Fibroblast of the aortic adventitia (primary cell): ENCODE measurements around the gene CAPN6. TPM values are rescaled to one million over a fixed set of nuclear protein-coding genes. Genes with fewer than 3 reads are reported as not detected.
A peak's percentile ranks its signal among the peaks of the same experiment; 100 is the strongest.

ENCODE experiments used
- DNase-seq: peaks from one replicate; pipeline ENCODE4 v3.0.0-alpha.2; 2010; ENCODE audit warnings: low read depth
- H3K4me3 ChIP-seq: 2 replicates; pipeline ENCODE4 v1.5.1; 2011; ENCODE audit warnings: low read depth, mild to moderate bottlenecking, control low read depth, low read length, moderate library complexity
- total RNA-seq: library from RNA; depleted of rRNA; stranded (reverse); fragments of >200 nt; gene quantifications from 2 replicates; pipeline ENCODE4 v1.2.3, GENCODE V29; 2012; ENCODE audit warnings: low replicate concordance
- TF ChIP-seq, protein P1 (sequence below): IDR thresholded peaks from 2 replicates; pipeline ENCODE4 v1.5.1; 2011; ENCODE audit warnings: mild to moderate bottlenecking, low read length, control low read depth, inconsistent platforms; ENCODE audit not compliant: insufficient read depth

CAPN6 gene, protein sequence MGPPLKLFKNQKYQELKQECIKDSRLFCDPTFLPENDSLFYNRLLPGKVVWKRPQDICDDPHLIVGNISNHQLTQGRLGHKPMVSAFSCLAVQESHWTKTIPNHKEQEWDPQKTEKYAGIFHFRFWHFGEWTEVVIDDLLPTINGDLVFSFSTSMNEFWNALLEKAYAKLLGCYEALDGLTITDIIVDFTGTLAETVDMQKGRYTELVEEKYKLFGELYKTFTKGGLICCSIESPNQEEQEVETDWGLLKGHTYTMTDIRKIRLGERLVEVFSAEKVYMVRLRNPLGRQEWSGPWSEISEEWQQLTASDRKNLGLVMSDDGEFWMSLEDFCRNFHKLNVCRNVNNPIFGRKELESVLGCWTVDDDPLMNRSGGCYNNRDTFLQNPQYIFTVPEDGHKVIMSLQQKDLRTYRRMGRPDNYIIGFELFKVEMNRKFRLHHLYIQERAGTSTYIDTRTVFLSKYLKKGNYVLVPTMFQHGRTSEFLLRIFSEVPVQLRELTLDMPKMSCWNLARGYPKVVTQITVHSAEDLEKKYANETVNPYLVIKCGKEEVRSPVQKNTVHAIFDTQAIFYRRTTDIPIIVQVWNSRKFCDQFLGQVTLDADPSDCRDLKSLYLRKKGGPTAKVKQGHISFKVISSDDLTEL
- total RNA-seq: not detected in 2 replicates

DNA sequence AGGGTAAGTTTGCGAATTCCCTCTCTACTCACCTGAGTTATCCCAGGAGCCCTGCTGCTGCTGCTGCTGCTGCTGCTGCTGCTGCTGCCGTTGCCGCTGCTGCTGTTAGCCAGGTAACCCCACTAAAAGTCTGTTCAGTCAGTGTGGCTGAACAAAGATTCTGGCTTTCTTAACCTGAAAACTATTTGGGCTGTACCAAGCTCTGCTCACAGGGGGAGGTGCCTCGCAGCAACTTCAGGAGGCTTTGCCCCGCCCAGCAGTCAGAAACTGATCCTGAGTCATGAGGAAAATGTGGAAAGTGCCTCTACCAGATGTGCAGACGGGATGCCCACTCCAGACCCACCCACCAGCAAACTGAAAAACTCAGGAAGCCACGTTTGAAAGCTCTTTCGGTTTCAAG lies at the start of gene CAPN6:
CAPN6 (minus strand) TSS at position 145 of the 400 bp plus-strand sequence. CDS start 6,547 bp downstream, outside the sequence.
- TF ChIP-seq, protein P1, sequence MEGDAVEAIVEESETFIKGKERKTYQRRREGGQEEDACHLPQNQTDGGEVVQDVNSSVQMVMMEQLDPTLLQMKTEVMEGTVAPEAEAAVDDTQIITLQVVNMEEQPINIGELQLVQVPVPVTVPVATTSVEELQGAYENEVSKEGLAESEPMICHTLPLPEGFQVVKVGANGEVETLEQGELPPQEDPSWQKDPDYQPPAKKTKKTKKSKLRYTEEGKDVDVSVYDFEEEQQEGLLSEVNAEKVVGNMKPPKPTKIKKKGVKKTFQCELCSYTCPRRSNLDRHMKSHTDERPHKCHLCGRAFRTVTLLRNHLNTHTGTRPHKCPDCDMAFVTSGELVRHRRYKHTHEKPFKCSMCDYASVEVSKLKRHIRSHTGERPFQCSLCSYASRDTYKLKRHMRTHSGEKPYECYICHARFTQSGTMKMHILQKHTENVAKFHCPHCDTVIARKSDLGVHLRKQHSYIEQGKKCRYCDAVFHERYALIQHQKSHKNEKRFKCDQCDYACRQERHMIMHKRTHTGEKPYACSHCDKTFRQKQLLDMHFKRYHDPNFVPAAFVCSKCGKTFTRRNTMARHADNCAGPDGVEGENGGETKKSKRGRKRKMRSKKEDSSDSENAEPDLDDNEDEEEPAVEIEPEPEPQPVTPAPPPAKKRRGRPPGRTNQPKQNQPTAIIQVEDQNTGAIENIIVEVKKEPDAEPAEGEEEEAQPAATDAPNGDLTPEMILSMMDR: no peak
- DNase-seq: peak; percentile 4
- no peak within 1 kb of the TSS for H3K4me3 ChIP-seq

DNA sequence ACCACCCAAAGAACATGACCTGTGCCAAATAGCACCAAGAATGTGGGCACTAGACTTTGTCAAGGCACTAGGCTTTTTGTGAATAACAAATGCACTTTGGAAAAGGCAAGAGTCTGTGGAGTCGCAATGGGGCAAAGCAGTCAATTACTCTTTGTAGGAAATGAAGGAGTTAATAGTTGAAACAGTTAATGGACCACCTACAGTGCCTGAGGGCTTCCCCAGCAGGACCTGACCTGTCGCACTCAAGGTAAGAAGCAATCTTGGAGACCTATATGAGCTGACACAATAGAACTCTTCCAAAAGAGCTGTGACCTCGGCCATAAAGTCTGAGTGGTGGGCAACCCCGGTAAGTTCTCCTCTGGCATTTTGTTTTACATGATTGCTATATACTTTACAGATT lies 49.2 kb upstream of the CAPN6 start:
- no peak overlapping the region for H3K4me3 ChIP-seq
- no peak for DNase-seq
- TF ChIP-seq, protein P1: no peak

DNA sequence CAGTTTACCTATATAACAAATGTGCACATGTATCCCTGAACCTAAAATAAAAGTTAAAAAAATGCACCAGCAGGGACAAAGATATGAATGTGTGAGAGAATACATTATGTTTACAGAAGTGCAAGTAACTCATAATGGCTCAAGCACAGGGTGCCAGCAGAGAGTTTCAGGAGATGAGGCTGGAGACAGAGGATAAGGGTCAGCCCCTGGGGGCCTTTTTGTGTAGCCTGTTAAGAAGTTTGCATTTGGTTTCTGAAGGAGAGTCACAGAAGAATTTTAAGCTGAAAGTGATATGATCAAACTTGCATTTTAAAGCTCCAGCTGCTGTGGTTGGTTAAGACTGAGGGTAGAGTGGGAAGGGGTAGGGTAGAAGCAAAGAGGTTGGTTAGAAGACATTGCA lies 48.6 kb upstream of the CAPN6 start:
- DNase-seq: no peak
- H3K4me3 ChIP-seq: no peak overlapping the region
- TF ChIP-seq, protein P1: no peak

DNA sequence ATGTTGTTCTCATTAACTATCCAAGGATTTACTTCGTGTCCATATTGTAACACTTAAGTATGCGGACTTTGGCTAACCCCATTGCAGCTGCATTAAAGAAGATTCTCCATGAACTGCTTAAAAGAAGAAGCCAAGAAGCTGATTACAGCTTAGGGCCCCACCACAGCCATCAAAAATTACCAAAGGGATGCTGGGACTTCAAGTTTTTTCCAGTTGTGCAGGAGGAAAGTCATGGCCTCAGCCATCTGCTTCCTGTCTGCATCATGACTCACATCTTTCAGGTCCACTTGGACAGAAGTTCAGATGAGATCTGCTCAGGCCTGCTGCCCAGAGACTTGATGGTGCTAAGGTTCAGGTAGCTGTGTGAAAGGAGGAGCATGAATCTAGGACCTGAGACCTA lies 38.8 kb upstream of the CAPN6 start:
- no peak overlapping the region for H3K4me3 ChIP-seq
- TF ChIP-seq, protein P1: no peak
- DNase-seq: no peak

DNA sequence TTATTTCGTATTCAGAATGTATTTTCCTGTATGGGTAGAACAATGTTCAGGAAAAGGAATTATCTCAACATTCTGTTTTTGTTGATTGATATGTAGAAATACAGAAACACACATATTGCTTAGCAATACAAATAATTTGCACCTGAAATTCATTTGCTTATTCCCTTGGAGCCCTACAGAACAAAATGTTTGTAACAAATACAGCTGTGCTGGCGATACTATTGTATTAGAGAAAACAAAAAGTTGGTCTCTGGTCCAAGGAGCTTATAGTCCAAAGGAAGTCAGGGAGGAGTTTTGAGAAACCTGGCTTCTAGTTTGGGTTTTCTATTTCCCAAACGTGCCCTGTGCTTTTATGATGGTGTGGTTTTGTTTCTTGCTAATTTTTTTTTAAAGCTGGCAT lies 37.8 kb upstream of the CAPN6 start:
- DNase-seq: no peak
- H3K4me3 ChIP-seq: no peak overlapping the region
- TF ChIP-seq, protein P1: no peak

DNA sequence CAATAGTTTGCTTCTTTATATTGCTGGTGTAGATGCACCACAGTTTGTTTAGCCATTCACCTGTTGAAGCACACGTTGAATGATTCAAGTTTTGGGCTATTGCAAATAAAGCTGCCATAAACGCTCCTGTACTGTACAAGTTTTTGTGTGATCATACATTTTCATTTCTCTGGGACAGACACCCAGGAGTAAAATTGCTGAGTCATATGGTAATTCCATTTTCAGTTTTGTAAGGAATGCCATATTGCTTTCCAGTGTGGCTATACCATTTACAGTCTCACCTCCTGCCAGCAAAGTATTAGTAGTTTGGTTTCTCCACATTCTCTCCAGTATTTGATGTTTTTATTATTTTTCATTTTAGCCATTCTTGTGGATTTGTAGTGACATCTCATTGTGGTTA lies 32.0 kb upstream of the CAPN6 start:
- H3K4me3 ChIP-seq: no peak overlapping the region
- DNase-seq: no peak
- TF ChIP-seq, protein P1: no peak
